SJCRH30 (cell line): ENCODE results near the gene MUC13. TPM values are rescaled to one million over a fixed set of nuclear protein-coding genes. Genes with fewer than 3 reads are reported as not detected.

Experiments
- DNase-seq, 2 experiments: peaks; one replicate each; pipeline ENCODE4 v3.0.0-alpha.2; 2015 to 2020
- H3K27ac ChIP-seq: fragments of 250-450 bp; sonication (Bioruptor Pico); 2 replicates; pipeline ENCODE4 v1.5.1; 2020; ENCODE audit warnings: mild to moderate bottlenecking, moderate library complexity
- H3K27me3 ChIP-seq: fragments of 250-450 bp; sonication (Bioruptor Pico); 2 replicates; pipeline ENCODE4 v1.5.1; 2020; ENCODE audit warnings: mild to moderate bottlenecking, moderate library complexity
- H3K36me3 ChIP-seq: fragments of 250-450 bp; sonication (Bioruptor Pico); 2 replicates; pipeline ENCODE4 v1.5.1; 2020; ENCODE audit warnings: mild to moderate bottlenecking, moderate library complexity
- H3K4me1 ChIP-seq: fragments of 250-450 bp; sonication (Bioruptor Pico); 2 replicates; pipeline ENCODE4 v1.5.1; 2020; ENCODE audit warnings: mild to moderate bottlenecking, moderate library complexity
- H3K4me3 ChIP-seq: fragments of 250-450 bp; sonication (Bioruptor Pico); 2 replicates; pipeline ENCODE4 v1.5.1; 2020; ENCODE audit warnings: mild to moderate bottlenecking, moderate library complexity
- H3K9me3 ChIP-seq: fragments of 250-450 bp; sonication (Bioruptor Pico); replicated peaks from 2 replicates; pipeline ENCODE4 v1.5.1; 2020; ENCODE audit warnings: mild to moderate bottlenecking, moderate library complexity
- total RNA-seq: library from RNA; depleted of rRNA; stranded (reverse); fragments of >200 nt; shearing (Covaris generic); gene quantifications from 2 replicates; pipeline ENCODE4 v1.2.3, GENCODE V29; 2014

MUC13 gene
- total RNA-seq, 1 experiment from 2014 or later = not detected

- DNase-seq = peak in 1 of 2 experiments; percentile 17
- no peaks in the 10 kb centered on the region for H3K27me3 ChIP-seq
- no peak overlapping the region for H3K27ac ChIP-seq
- no peaks in the 10 kb centered on the region for H3K4me1 ChIP-seq
- no peaks in the 10 kb centered on the region for H3K36me3 ChIP-seq
- H3K4me3 ChIP-seq = no peak overlapping the region
- H3K9me3 ChIP-seq = no peaks in the 10 kb centered on the region
Observed at GRCh38 chr3:124896824-124897526, 37.6 kb downstream of the MUC13 start.

GRCh38 chr3:124895756-124896155 lies 38.8 kb downstream of the MUC13 start:
- DNase-seq = no peak
- H3K9me3 ChIP-seq = no peaks in the 10 kb centered on the region
- peaks cover 2% of the 10 kb centered on the region; the same call in 1 of the 2 replicates for H3K4me1 ChIP-seq
- H3K4me3 ChIP-seq = no peak overlapping the region
- no peaks in the 10 kb centered on the region for H3K27me3 ChIP-seq
- no peak overlapping the region for H3K27ac ChIP-seq
- H3K36me3 ChIP-seq = no peaks in the 10 kb centered on the region

- Histone ChIP-seq H3K4me1 (peaks cover 12% of the 10 kb centered on the region), H3K4me3 (no peak overlapping the region), H3K9me3 (no peaks in the 10 kb centered on the region), H3K36me3 (no peaks in the 10 kb centered on the region), H3K27ac (no peak overlapping the region), H3K27me3 (no peaks in the 10 kb centered on the region)
- DNase-seq = no peak
Observed at GRCh38 chr3:124893526-124893925, 41.0 kb downstream of the MUC13 start.

- H3K4me3 ChIP-seq = no peak overlapping the region
- DNase-seq = no peak
- H3K36me3 ChIP-seq = no peaks in the 10 kb centered on the region
- no peaks in the 10 kb centered on the region for H3K27me3 ChIP-seq
- H3K27ac ChIP-seq = no peak overlapping the region
- no peaks in the 10 kb centered on the region for H3K9me3 ChIP-seq
- H3K4me1 ChIP-seq = peaks cover 12% of the 10 kb centered on the region
Observed at GRCh38 chr3:124890573-124891190, 43.9 kb downstream of the MUC13 start.

GRCh38 chr3:124888482-124889441 lies 45.8 kb downstream of the MUC13 start:
- Histone ChIP-seq H3K4me1 (peaks cover 20% of the 10 kb centered on the region), H3K4me3 (no peak overlapping the region), H3K36me3 (no peaks in the 10 kb centered on the region), H3K27ac (no peak overlapping the region), H3K27me3 (no peaks in the 10 kb centered on the region), H3K9me3 (no peaks in the 10 kb centered on the region)
- DNase-seq = no peak

- Histone ChIP-seq H3K27ac (no peak overlapping the region), H3K27me3 (no peaks in the 10 kb centered on the region), H3K4me1 (peaks cover 22% of the 10 kb centered on the region), H3K4me3 (peak overlapping the region; percentile 71), H3K9me3 (no peaks in the 10 kb centered on the region), H3K36me3 (no peaks in the 10 kb centered on the region)
- no peak for DNase-seq
Observed at GRCh38 chr3:124887932-124888298, 46.6 kb downstream of the MUC13 start.

GRCh38 chr3:124887177-124887931 lies 47.2 kb downstream of the MUC13 start, which contains the start of gene ITGB5:
Gene ITGB5, minus strand, starts transcription at chr3:124887365. Its CDS starts 365 bp downstream, at chr3:124887000.
- Histone ChIP-seq H3K4me1 (peaks cover 23% of the 10 kb centered on the region), H3K27ac (peak within 1 kb of the TSS; percentile 83), H3K9me3 (no peaks in the 10 kb centered on the region), H3K27me3 (no peaks in the 10 kb centered on the region), H3K36me3 (no peaks in the 10 kb centered on the region), H3K4me3 (peak within 1 kb of the TSS; percentile 71)
- peak; percentile 88 for DNase-seq

GRCh38 chr3:124886168-124887056 lies 48.1 kb downstream of the MUC13 start:
- Histone ChIP-seq H3K4me1 (peaks cover 23% of the 10 kb centered on the region), H3K27me3 (no peaks in the 10 kb centered on the region), H3K36me3 (no peaks in the 10 kb centered on the region), H3K27ac (peak overlapping the region; percentile 83), H3K9me3 (no peaks in the 10 kb centered on the region), H3K4me3 (peak overlapping the region; percentile 71)
- DNase-seq = peak; percentile 72 to 74

GRCh38 chr3:124885466-124886167 lies 48.9 kb downstream of the MUC13 start:
- H3K36me3 ChIP-seq = no peaks in the 10 kb centered on the region; the same call in 1 of the 2 replicates
- peaks cover 19% of the 10 kb centered on the region for H3K4me1 ChIP-seq
- DNase-seq = peak; percentile 68 to 84
- peak overlapping the region; percentile 83 for H3K27ac ChIP-seq
- H3K4me3 ChIP-seq = peak overlapping the region; percentile 71
- no peaks in the 10 kb centered on the region for H3K27me3 ChIP-seq
- no peaks in the 10 kb centered on the region for H3K9me3 ChIP-seq

- H3K4me3 ChIP-seq = no peak overlapping the region
- no peak for DNase-seq
- no peaks in the 10 kb centered on the region for H3K9me3 ChIP-seq
- peaks cover 17% of the 10 kb centered on the region for H3K4me1 ChIP-seq
- H3K27me3 ChIP-seq = no peaks in the 10 kb centered on the region
- no peaks in the 10 kb centered on the region; the same call in 1 of the 2 replicates for H3K36me3 ChIP-seq
- H3K27ac ChIP-seq = no peak overlapping the region
Observed at GRCh38 chr3:124884474-124885101, 50.0 kb downstream of the MUC13 start.

GRCh38 chr3:124883766-124884473 lies 50.6 kb downstream of the MUC13 start:
- Histone ChIP-seq H3K27me3 (no peaks in the 10 kb centered on the region), H3K4me3 (no peak overlapping the region), H3K36me3 (no peaks in the 10 kb centered on the region; the same call in 1 of the 2 replicates), H3K4me1 (peaks cover 17% of the 10 kb centered on the region), H3K9me3 (no peaks in the 10 kb centered on the region), H3K27ac (no peak overlapping the region)
- DNase-seq = no peak
